ENCODE results near the gene UBALD2. TPM values are rescaled to one million over a fixed set of nuclear protein-coding genes. Genes with fewer than 3 reads are reported as not detected.
"Not testable (repeated sequence)": the region's sequence is repeated elsewhere in the genome, so short reads cannot be mapped to it uniquely, and the experiment has no call there.

Gene UBALD2
- total RNA-seq, 4 donors from 2014 or later = 21.3 to 50.9 (median 28.6) TPM

- H3K4me3 ChIP-seq (ENCODE audit: low read depth, poor library complexity, severe bottlenecking) = no peak overlapping the region
- peak in 1 of 2 donors; percentile 53 for DNase-seq (ENCODE audit: low spot score in 2 of 2)
- intact Hi-C loops (cut with DNase I; ENCODE audit: low total_unique reads) = no loop called here
These were observed 9.2 kb upstream of the UBALD2 start for GRCh38 chr17:76255801-76256429.

GRCh38 chr17:76256430-76257050 lies 8.6 kb upstream of the UBALD2 start:
- WGBS, 2 donors = 78 to 82% methylated on average over 19 of the region's 19 CpGs
- DNase-seq (ENCODE audit: low spot score in 2 of 2) = peak in 1 of 2 donors; percentile 64
- H3K4me3 ChIP-seq (ENCODE audit: low read depth, poor library complexity, severe bottlenecking); intact Hi-C loops (cut with DNase I; ENCODE audit: low total_unique reads): not testable (repeated sequence)

More at GRCh38 chr17:76255801-76256429, 9.2 kb upstream of the UBALD2 start:
- TF ChIP-seq POLR2A (IDR thresholded peaks at IDR 0.05) = no peak
- TF ChIP-seq CTCF (IDR thresholded peaks at IDR 0.05) = no peak
- WGBS, 2 donors = 61 to 76% methylated on average over 6 of the region's 6 CpGs

GRCh38 chr17:76260220-76260619 lies 4.9 kb upstream of the UBALD2 start:
- intact Hi-C loops (cut with DNase I; ENCODE audit: low total_unique reads) = no loop called here
- no peak for DNase-seq (ENCODE audit: low spot score in 2 of 2)
- 94 to 95% methylated on average over 7 of the region's 7 CpGs for WGBS, 2 donors
- TF ChIP-seq POLR2A (IDR thresholded peaks at IDR 0.05) = no peak
- TF ChIP-seq CTCF (IDR thresholded peaks at IDR 0.05) = no peak
- H3K4me3 ChIP-seq (ENCODE audit: low read depth, poor library complexity, severe bottlenecking) = no peak overlapping the region

GRCh38 chr17:76260669-76261068 lies 4.5 kb upstream of the UBALD2 start:
- intact Hi-C loops (cut with DNase I; ENCODE audit: low total_unique reads) = no loop called here
- WGBS, 2 donors = 73 to 88% methylated on average over 5 of the region's 5 CpGs
- TF ChIP-seq POLR2A (IDR thresholded peaks at IDR 0.05) (no peak), CTCF (IDR thresholded peaks at IDR 0.05) (no peak)
- DNase-seq (ENCODE audit: low spot score in 2 of 2) = no peak
- no peak overlapping the region for H3K4me3 ChIP-seq (ENCODE audit: low read depth, poor library complexity, severe bottlenecking)

- TF ChIP-seq POLR2A (IDR thresholded peaks at IDR 0.05) (no peak), CTCF (IDR thresholded peaks at IDR 0.05) (no peak)
- 85 to 88% methylated on average over 23 of the region's 23 CpGs for WGBS, 2 donors
- H3K4me3 ChIP-seq (ENCODE audit: low read depth, poor library complexity, severe bottlenecking) = no peak overlapping the region
- DNase-seq (ENCODE audit: low spot score in 2 of 2) = no peak
- intact Hi-C loops (cut with DNase I; ENCODE audit: low total_unique reads) = no loop called here
These were observed 3.5 kb upstream of the UBALD2 start for GRCh38 chr17:76261421-76262215.

- TF ChIP-seq CTCF (IDR thresholded peaks at IDR 0.05) (no peak), POLR2A (IDR thresholded peaks at IDR 0.05) (no peak)
- DNase-seq (ENCODE audit: low spot score in 2 of 2) = no peak
- intact Hi-C loops (cut with DNase I; ENCODE audit: low total_unique reads) = no loop called here
- WGBS, 2 donors = 46 to 50% methylated on average over 9 of the region's 9 CpGs
- no peak overlapping the region for H3K4me3 ChIP-seq (ENCODE audit: low read depth, poor library complexity, severe bottlenecking)
These were observed 2.3 kb upstream of the UBALD2 start for GRCh38 chr17:76262732-76263344.
